ENCODE measurements around the gene SLC35B4.
A peak's percentile ranks its signal among the peaks of the same experiment; 100 is the strongest.

The SLC35B4 gene

DNA sequence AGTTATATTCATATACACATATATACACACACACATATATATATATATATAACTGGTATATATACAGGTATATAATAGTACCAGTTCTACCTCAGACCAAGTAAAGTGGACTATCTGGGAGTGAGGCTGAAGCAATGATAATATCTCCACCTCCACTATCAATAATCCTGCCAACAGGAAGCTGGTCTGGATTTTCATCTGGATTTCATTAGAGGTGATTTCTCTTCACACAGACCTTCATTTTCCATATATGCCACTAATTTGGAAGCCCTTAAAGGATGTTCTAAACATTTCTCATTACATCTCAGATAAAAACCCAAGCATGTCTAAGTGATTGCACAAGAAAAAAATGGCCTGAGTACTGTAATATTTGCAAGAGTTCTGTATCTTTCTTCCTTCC, 1.7 kb upstream of the SLC35B4 start:
- Histone ChIP-seq H4K20me1 (no peaks in the 10 kb centered on the region), H3K9ac (no peak overlapping the region), H3K27me3 (no peaks in the 10 kb centered on the region), H3K9me3 (replicated peaks in 1 of 11) (no peaks in the 10 kb centered on the region), H3K4me2 (no peak overlapping the region), H3K4me1 (peaks cover 7 to 16% (median 14%) of the 10 kb centered on the region in 10 experiments; a peak in 19 of 20 replicates), H3K27ac (no peak overlapping the region), H3K4me3 (no peak overlapping the region), H3K36me3 (no peaks in the 10 kb centered on the region; a peak in 2 of 22 replicates)
- TF ChIP-seq Cebpa-rat (IDR thresholded peaks at IDR 0.05): no peak

DNA sequence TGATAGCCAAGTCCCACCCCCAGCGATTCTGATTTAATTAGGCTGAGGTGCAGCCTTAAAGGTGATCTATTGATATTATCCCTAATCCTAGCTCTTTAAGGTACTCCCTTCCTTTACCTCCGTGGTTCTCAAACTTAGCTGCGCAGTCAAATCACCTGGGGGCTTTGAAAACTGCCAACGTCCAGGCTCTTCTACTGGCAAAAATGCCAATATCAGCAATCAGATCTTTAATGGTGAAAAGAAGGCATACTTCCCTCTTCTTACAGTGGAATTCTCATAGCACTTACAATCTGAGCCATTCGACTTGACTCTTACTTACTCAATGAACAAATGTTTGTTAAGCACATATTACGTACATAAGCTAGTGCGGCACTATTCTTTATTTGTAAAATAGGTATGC, 704 bp upstream of the SLC35B4 start:
- Histone ChIP-seq H3K27ac (peak overlapping the region in 5 of 11 experiments; percentile 12 to 88 (median 84); a peak in 7 of 22 replicates), H3K9ac (peak overlapping the region; percentile 35 to 94 (median 92); a peak in 17 of 22 replicates), H3K4me3 (peak overlapping the region; percentile 79 to 94 (median 92); a peak in 15 of 20 replicates), H3K9me3 (replicated peaks in 1 of 11) (no peaks in the 10 kb centered on the region), H3K4me1 (peaks cover 7 to 26% (median 14%) of the 10 kb centered on the region in 10 experiments; a peak in 19 of 20 replicates), H3K4me2 (peak overlapping the region; percentile 52 to 86 (median 67)), H3K36me3 (peaks cover 0 to 8% (median under 1%) of the 10 kb centered on the region in 11 experiments; a peak in 8 of 22 replicates), H3K27me3 (no peaks in the 10 kb centered on the region), H4K20me1 (no peaks in the 10 kb centered on the region)
- TF ChIP-seq Cebpa-rat (IDR thresholded peaks at IDR 0.05): no peak

DNA sequence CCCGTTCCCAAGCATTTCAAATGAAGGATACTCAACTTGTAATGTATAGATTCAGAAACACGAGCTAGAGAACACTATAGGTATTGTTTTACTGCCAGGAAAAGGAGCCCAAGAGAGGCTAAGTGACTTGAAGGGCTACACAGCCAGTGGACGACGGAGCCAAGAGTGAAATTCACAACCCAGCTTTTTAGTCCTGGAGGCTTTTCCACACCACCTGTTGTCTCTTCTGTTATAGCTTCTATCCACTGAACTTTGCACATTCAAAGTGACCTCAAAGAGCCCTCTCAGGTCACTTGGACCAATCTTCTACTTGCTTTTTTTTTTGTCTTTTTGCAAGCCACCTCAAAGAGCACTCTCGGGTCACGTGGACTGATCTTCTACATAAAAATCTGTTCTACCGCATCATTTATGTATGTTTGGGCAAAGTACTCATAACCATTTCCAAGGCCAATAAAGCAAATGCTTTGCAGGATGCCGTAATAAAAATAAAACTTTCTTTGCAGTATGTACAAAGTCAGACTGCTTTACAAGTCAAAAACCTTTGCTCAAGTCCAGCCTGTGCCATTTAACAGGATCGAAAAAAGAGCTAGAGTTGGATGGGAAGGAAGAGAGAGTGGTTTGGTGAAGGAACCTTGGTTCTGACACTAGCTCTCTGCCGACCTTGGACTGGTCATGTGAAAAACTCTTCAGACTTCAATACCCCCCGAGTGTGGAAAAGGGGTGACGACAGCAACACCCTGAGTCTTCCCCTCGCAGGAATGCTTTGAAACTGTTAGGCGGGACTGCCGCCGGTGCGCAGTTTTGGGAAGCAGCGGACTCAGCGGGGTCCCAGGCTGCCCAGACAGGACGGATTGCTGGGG, 821 bp downstream of the SLC35B4 start:
- H3K4me1 ChIP-seq: peaks cover 7 to 26% (median 14%) of the 10 kb centered on the region in 10 experiments; a peak in 19 of 20 replicates
- no peaks in the 10 kb centered on the region for H4K20me1 ChIP-seq
- no peaks in the 10 kb centered on the region for H3K9me3 ChIP-seq (replicated peaks in 1 of 11)
- peak overlapping the region; percentile 74 to 93 (median 86) for H3K4me2 ChIP-seq
- TF ChIP-seq Cebpa-rat (IDR thresholded peaks at IDR 0.05): no peak
- H3K4me3 ChIP-seq: peak overlapping the region; percentile 79 to 94 (median 92)
- peak overlapping the region; percentile 75 to 92 (median 86) for H3K27ac ChIP-seq
- H3K9ac ChIP-seq: peak overlapping the region; percentile 84 to 94 (median 92)
- peaks cover 0 to 21% (median 12%) of the 10 kb centered on the region in 11 experiments; a peak in 14 of 22 replicates for H3K36me3 ChIP-seq
- H3K27me3 ChIP-seq: no peaks in the 10 kb centered on the region

DNA sequence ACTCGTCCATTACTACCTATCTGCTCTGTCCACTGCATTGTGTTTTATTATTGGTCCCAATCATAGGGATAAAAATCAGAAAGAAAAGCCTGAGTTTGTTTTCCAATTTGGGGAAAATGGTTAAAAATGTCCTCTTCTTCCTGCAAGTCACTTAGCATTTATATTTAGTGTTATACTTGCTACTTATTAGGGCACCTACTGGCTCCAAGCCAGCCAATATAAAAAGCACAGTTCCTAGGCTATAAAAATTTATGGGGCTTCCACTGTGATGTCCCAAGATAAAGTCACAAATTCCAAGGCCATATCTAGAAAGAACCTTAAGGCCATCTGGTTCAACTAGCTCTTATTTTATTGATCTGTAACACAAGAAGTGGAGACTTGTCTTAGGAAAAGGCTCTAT, 3.2 kb downstream of the SLC35B4 start:
- H3K4me1 ChIP-seq: peaks cover 14 to 42% (median 21%) of the 10 kb centered on the region in 10 experiments
- no peak overlapping the region for H3K9ac ChIP-seq
- no peaks in the 10 kb centered on the region for H3K27me3 ChIP-seq
- no peaks in the 10 kb centered on the region for H3K9me3 ChIP-seq (replicated peaks in 1 of 11)
- no peaks in the 10 kb centered on the region; a peak in 1 of 22 replicates for H4K20me1 ChIP-seq
- H3K4me2 ChIP-seq: no peak overlapping the region
- no peak for TF ChIP-seq Cebpa-rat (IDR thresholded peaks at IDR 0.05)
- no peak overlapping the region for H3K27ac ChIP-seq
- H3K36me3 ChIP-seq: peaks cover 3 to 33% (median 19%) of the 10 kb centered on the region in 11 experiments; a peak in 17 of 22 replicates
- H3K4me3 ChIP-seq: no peak overlapping the region

DNA sequence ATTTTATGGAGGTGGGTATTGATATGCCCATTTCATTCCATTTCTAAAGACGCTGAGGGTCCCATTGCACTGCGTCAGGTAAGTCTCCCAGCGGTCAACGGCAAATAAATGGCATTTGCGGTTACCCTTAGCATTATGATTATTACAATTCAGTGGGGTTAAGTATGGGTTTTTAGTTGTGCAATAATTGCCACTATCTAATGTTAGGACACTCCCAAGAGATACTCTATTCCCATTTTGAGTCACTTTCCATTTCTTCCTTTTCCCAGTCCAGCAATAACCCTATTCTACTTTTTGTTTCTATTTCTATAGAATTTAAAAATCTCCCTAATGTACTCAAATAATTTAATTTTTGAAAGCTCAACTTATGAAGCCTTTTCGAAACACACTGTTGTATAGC, 4.0 kb downstream of the SLC35B4 start:
- no peaks in the 10 kb centered on the region; a peak in 1 of 22 replicates for H4K20me1 ChIP-seq

DNA sequence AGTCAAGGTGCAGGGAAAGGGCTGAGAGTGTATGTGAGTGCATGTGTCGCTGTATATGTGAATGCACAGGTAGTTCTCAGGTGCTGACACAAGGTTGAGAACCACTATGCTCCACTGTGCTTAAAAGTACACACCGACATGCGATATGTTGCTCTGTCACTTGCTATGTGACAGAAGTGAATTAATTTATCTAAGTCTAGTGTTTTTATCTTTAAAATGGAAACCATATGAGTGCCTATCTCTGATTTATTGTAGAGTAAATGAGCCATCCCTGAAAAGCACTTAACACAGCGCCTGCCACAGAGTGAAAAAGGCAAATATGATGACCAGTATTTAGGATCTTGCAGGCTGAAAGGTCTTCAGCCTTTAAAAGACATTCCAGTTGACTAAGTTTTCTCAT, 4.9 kb downstream of the SLC35B4 start:
- TF ChIP-seq Cebpa-rat (IDR thresholded peaks at IDR 0.05): no peak
- no peaks in the 10 kb centered on the region; a peak in 1 of 22 replicates for H4K20me1 ChIP-seq
- no peak overlapping the region for H3K4me2 ChIP-seq
- no peaks in the 10 kb centered on the region for H3K9me3 ChIP-seq (replicated peaks in 1 of 11)
- peaks cover 8 to 50% (median 16%) of the 10 kb centered on the region in 10 experiments for H3K4me1 ChIP-seq
- no peak overlapping the region for H3K27ac ChIP-seq
- peaks cover 17 to 42% (median 32%) of the 10 kb centered on the region in 11 experiments for H3K36me3 ChIP-seq
- H3K27me3 ChIP-seq: no peaks in the 10 kb centered on the region
- no peak overlapping the region for H3K9ac ChIP-seq
- no peak overlapping the region for H3K4me3 ChIP-seq

More for the DNA sequence above, 4.0 kb downstream of the SLC35B4 start:
- no peak for TF ChIP-seq Cebpa-rat (IDR thresholded peaks at IDR 0.05)
- H3K4me3 ChIP-seq: no peak overlapping the region
- H3K4me1 ChIP-seq: peaks cover 14 to 49% (median 21%) of the 10 kb centered on the region in 10 experiments
- no peak overlapping the region for H3K4me2 ChIP-seq
- H3K27ac ChIP-seq: no peak overlapping the region
- H3K9me3 ChIP-seq (replicated peaks in 1 of 11): no peaks in the 10 kb centered on the region
- peaks cover 11 to 39% (median 27%) of the 10 kb centered on the region in 11 experiments; a peak in 20 of 22 replicates for H3K36me3 ChIP-seq
- no peak overlapping the region for H3K9ac ChIP-seq
- no peaks in the 10 kb centered on the region for H3K27me3 ChIP-seq

DNA sequence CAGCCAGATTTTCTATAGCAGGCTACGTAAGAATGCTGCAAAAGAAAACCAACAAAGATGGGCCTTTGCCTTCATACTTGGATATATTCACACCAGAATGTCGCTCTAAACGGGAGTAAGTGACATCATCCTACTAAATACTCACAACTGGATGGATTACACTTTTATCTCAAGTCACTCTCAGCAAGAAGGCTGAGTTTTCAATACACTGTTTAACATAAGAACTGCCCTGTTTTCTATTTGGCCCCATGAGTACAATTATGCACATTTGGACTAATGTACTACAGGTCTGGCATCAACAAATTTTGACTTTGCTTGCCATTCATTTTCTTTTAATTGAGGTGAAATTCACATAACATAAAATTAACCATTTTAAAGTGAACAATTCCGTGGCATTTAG, 8.2 kb downstream of the SLC35B4 start:
- no peak for TF ChIP-seq Cebpa-rat (IDR thresholded peaks at IDR 0.05)

DNA sequence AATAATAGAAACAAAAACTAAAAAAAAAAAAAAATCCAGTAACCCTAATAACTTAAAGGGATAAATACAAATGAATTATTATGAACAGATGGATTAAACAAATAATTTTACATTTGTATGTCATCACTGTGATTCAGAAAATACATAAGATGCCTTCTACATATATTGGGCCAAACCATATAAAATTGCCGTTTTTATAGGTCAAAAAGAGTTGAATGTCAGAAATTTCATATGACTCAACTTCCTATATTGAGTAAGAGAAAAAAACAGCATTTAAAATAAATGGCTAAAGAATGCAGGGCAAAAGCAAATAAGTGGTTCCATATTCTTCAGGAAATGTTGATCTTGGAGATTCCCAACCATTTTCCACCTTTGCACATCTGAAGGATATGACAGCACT, 9.4 kb downstream of the SLC35B4 start:
- H3K4me3 ChIP-seq: no peak overlapping the region
- no peaks in the 10 kb centered on the region; a peak in 1 of 22 replicates for H4K20me1 ChIP-seq
- peaks cover 0 to 28% (median 8%) of the 10 kb centered on the region in 10 experiments; a peak in 14 of 20 replicates for H3K4me1 ChIP-seq
- TF ChIP-seq Cebpa-rat (IDR thresholded peaks at IDR 0.05): no peak
- H3K9ac ChIP-seq: no peak overlapping the region
- peak overlapping the region in 1 of 11 experiments; percentile 5; a peak in 1 of 22 replicates for H3K4me2 ChIP-seq
- H3K9me3 ChIP-seq (replicated peaks in 1 of 11): no peaks in the 10 kb centered on the region
- no peaks in the 10 kb centered on the region for H3K27me3 ChIP-seq
- no peak overlapping the region for H3K27ac ChIP-seq
- peaks cover 62 to 80% (median 73%) of the 10 kb centered on the region in 11 experiments for H3K36me3 ChIP-seq

More for the DNA sequence above, 8.2 kb downstream of the SLC35B4 start:
- peaks cover 50 to 74% (median 64%) of the 10 kb centered on the region in 11 experiments for H3K36me3 ChIP-seq
- H3K9ac ChIP-seq: no peak overlapping the region
- no peak overlapping the region for H3K4me3 ChIP-seq
- H3K4me1 ChIP-seq: peaks cover 0 to 39% (median 8%) of the 10 kb centered on the region in 10 experiments; a peak in 14 of 20 replicates
- H3K27me3 ChIP-seq: no peaks in the 10 kb centered on the region
- H3K4me2 ChIP-seq: peak overlapping the region in 1 of 11 experiments; percentile 60; a peak in 1 of 22 replicates
- no peaks in the 10 kb centered on the region for H3K9me3 ChIP-seq (replicated peaks in 1 of 11)
- H4K20me1 ChIP-seq: no peaks in the 10 kb centered on the region; a peak in 1 of 22 replicates
- H3K27ac ChIP-seq: no peak overlapping the region

DNA sequence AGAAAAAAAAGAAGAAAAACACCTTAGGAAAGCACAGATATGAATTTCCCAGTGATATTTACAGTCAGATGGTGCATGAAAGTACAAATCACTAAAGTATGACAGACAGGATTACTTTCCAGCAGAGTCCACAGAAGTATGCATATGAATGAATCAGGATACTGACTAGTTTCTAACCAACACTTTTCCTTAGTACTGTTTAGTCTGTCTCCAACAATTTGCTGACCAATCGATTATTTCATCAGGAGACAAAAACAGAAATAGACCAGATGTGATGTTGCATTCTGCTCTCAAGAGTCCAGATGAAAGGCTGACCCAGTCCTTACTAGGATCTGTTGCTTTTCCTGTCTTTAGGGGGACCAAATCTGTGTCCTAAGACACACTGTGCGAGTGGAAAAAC, 14.6 kb downstream of the SLC35B4 start:
- H3K9ac ChIP-seq: no peak overlapping the region
- H3K4me1 ChIP-seq: no peaks in the 10 kb centered on the region
- H3K4me3 ChIP-seq: no peak overlapping the region
- H4K20me1 ChIP-seq: no peaks in the 10 kb centered on the region
- H3K9me3 ChIP-seq (replicated peaks in 1 of 11): no peaks in the 10 kb centered on the region
- TF ChIP-seq Cebpa-rat (IDR thresholded peaks at IDR 0.05): no peak
- H3K27ac ChIP-seq: no peak overlapping the region
- H3K27me3 ChIP-seq: no peaks in the 10 kb centered on the region
- no peak overlapping the region for H3K4me2 ChIP-seq
- peaks cover 79 to 100% (median 95%) of the 10 kb centered on the region in 11 experiments for H3K36me3 ChIP-seq

Data from BLaER1 treated with 17β-estradiol and CSF1 and Interleukin-3, amounts not matched to agents 10 nM and 100 nM (cell line).